ENCODE data around the gene SEPTIN8. TPM values are rescaled to one million over a fixed set of nuclear protein-coding genes. Genes with fewer than 3 reads are reported as not detected.

The SEPTIN8 gene
- total and polyA plus RNA-seq, 2 of the 8 experiments (the other 6 are each of a cell fraction or from before 2014, with no cell fraction given): 21.2 to 33.0 TPM

GRCh38 chr5:132810605-132811004 lies 33.6 kb upstream of the SEPTIN8 start (continued):
- TF ChIP-seq, protein P1, sequence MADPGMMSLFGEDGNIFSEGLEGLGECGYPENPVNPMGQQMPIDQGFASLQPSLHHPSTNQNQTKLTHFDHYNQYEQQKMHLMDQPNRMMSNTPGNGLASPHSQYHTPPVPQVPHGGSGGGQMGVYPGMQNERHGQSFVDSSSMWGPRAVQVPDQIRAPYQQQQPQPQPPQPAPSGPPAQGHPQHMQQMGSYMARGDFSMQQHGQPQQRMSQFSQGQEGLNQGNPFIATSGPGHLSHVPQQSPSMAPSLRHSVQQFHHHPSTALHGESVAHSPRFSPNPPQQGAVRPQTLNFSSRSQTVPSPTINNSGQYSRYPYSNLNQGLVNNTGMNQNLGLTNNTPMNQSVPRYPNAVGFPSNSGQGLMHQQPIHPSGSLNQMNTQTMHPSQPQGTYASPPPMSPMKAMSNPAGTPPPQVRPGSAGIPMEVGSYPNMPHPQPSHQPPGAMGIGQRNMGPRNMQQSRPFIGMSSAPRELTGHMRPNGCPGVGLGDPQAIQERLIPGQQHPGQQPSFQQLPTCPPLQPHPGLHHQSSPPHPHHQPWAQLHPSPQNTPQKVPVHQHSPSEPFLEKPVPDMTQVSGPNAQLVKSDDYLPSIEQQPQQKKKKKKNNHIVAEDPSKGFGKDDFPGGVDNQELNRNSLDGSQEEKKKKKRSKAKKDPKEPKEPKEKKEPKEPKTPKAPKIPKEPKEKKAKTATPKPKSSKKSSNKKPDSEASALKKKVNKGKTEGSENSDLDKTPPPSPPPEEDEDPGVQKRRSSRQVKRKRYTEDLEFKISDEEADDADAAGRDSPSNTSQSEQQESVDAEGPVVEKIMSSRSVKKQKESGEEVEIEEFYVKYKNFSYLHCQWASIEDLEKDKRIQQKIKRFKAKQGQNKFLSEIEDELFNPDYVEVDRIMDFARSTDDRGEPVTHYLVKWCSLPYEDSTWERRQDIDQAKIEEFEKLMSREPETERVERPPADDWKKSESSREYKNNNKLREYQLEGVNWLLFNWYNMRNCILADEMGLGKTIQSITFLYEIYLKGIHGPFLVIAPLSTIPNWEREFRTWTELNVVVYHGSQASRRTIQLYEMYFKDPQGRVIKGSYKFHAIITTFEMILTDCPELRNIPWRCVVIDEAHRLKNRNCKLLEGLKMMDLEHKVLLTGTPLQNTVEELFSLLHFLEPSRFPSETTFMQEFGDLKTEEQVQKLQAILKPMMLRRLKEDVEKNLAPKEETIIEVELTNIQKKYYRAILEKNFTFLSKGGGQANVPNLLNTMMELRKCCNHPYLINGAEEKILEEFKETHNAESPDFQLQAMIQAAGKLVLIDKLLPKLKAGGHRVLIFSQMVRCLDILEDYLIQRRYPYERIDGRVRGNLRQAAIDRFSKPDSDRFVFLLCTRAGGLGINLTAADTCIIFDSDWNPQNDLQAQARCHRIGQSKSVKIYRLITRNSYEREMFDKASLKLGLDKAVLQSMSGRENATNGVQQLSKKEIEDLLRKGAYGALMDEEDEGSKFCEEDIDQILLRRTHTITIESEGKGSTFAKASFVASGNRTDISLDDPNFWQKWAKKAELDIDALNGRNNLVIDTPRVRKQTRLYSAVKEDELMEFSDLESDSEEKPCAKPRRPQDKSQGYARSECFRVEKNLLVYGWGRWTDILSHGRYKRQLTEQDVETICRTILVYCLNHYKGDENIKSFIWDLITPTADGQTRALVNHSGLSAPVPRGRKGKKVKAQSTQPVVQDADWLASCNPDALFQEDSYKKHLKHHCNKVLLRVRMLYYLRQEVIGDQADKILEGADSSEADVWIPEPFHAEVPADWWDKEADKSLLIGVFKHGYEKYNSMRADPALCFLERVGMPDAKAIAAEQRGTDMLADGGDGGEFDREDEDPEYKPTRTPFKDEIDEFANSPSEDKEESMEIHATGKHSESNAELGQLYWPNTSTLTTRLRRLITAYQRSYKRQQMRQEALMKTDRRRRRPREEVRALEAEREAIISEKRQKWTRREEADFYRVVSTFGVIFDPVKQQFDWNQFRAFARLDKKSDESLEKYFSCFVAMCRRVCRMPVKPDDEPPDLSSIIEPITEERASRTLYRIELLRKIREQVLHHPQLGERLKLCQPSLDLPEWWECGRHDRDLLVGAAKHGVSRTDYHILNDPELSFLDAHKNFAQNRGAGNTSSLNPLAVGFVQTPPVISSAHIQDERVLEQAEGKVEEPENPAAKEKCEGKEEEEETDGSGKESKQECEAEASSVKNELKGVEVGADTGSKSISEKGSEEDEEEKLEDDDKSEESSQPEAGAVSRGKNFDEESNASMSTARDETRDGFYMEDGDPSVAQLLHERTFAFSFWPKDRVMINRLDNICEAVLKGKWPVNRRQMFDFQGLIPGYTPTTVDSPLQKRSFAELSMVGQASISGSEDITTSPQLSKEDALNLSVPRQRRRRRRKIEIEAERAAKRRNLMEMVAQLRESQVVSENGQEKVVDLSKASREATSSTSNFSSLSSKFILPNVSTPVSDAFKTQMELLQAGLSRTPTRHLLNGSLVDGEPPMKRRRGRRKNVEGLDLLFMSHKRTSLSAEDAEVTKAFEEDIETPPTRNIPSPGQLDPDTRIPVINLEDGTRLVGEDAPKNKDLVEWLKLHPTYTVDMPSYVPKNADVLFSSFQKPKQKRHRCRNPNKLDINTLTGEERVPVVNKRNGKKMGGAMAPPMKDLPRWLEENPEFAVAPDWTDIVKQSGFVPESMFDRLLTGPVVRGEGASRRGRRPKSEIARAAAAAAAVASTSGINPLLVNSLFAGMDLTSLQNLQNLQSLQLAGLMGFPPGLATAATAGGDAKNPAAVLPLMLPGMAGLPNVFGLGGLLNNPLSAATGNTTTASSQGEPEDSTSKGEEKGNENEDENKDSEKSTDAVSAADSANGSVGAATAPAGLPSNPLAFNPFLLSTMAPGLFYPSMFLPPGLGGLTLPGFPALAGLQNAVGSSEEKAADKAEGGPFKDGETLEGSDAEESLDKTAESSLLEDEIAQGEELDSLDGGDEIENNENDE (IDR thresholded peaks at IDR 0.05; ENCODE audit: insufficient replicate concordance, low read length): no peak
- TF ChIP-seq SAP30 (IDR thresholded peaks at IDR 0.05; ENCODE audit: insufficient read depth, insufficient replicate concordance, low read length) (no peak), GTF2F1 (IDR thresholded peaks at IDR 0.05; ENCODE audit: borderline replicate concordance, low read depth, low read length) (no peak), SUZ12 (IDR thresholded peaks at IDR 0.05; ENCODE audit: low read length) (no peak), CEBPB (IDR thresholded peaks at IDR 0.05; ENCODE audit: low read depth, low read length) (no peak), BRCA1 (IDR thresholded peaks at IDR 0.05; ENCODE audit: low read depth, low read length) (no peak), POLR2A (IDR thresholded peaks at IDR 0.05; ENCODE audit: control extremely low read depth in 1 of 2, low read depth in 2 of 2, low read length in 2 of 2) (no peak), RAD21 (IDR thresholded peaks at IDR 0.05 in 1 of 2, conservative IDR thresholded peaks at IDR 0.05 in 1 of 2; ENCODE audit: low read depth in 2 of 2, low read length in 2 of 2) (no peak), TAF1 (IDR thresholded peaks at IDR 0.05; ENCODE audit: low read depth, low read length) (no peak)

All from H1 (cell line).